Stimulated activated CD4-positive, alpha-beta T cell treated with anti-CD3 and anti-CD28 coated beads, Interleukin-1b, Interleukin-23, amount 100 ng/mL, for 4 hours (primary cell): ENCODE data around the gene CD74.
"Not testable (repeated sequence)": the region's sequence is repeated elsewhere in the genome, so short reads cannot be mapped to it uniquely, and the experiment has no call there.

Experiments
- DNase-seq, 2 donors: peaks; one replicate each; pipeline ENCODE4 v3.0.0-alpha.2; 2020; ENCODE audit warnings: low read depth in 2 of 2

The CD74 gene

GRCh38 chr5:150441813-150442698 lies 29.3 kb upstream of the CD74 start:
- DNase-seq, result no peak

DNA sequence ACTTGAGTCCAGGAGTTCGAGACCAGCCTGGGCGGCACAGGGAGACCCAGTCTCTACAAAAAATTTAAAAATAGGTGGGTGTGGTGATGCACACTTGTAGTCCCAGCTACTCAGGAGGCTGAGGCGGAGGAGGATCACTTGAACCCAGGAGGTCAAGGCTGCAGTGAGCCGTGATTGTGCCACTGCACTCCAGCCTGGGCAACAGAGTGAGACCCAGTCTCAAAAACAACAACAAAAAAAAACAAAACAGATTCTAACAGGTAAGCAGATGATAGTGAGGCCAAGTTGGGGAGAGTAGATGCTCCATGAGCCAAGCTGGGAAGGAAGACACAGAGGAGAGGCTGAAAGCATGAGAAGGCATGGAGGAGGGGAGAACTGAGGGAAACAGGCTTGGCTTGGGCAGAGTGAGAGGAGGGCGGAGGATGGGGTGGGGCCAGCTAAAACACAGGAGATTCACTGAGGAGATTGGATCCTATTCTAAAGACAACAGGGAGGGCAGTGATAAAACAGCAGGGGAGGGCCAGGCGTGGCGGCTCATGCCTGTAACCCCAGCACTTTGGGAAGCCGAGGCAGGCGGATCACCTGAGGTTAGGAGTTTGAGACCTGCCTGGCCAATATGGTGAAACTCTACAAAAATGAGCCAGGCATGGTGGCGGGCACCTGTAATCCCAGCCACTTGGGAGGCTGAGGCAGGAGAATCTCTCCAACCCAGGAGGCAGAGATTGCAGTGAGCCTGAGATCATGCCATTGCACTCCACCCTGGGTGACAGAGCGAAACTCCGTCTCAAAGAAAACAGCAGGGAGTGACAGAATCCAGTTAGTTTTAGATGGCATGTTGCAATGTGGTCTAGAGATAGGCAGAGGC lies 28.5 kb upstream of the CD74 start:
- DNase-seq, result no peak

- no peak for DNase-seq
Observed at GRCh38 chr5:150438873-150439546, 26.3 kb upstream of the CD74 start.

DNA sequence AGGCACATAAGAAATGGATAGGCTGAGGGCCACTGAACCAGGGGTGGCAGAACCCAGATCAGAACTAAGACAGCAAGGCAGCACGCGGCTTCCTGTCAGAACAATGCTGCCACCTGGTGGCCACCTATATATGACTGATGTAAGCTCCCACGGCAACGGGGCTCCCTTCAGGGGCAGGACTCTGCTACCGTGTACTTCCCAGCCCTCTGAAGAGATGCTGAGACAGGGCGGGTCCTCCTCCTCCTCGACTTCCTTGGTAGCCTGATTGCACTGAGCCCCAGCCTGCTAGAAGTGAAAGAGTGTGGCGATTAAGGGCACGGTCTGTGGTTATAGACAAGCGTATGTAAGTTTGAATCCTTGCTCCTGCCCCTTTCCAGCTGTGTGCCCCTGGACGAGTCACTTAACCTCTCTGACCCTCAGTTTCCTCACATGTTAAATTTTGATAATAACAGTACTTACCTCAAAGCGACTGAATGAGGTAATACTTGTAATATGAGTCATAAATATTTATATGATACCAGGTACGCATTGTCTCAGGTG lies 23.5 kb upstream of the CD74 start:
- DNase-seq, result peak; percentile 84 to 92

GRCh38 chr5:150434464-150434863 lies 21.8 kb upstream of the CD74 start:
- DNase-seq, result no peak

- DNase-seq, result no peak
Observed at GRCh38 chr5:150431574-150431973, 18.9 kb upstream of the CD74 start.

- DNase-seq, result no peak
Observed at GRCh38 chr5:150431048-150431447, 18.3 kb upstream of the CD74 start.

GRCh38 chr5:150429410-150429873 lies 16.7 kb upstream of the CD74 start:
- no peak for DNase-seq

DNA sequence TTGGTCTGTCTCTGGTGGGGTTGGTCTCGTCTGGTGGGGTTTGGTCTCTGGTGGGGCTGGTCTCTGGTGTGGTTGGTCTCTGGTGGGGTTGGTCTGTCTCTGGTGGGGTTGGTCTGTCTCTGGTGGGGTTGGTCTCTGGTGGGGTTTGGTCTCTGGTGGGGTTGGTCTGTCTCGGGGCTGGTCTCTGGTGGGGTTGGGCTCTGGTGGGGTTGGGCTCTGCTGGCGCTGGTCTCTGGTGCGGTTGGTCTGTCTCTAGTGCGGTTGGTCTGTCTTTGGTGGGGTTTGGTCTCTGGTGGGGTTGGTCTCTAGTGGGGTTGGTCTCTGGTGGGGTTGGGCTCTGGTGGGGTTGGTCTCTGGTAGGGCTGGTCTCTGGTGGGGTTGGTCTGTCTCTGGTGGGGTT lies 16.3 kb upstream of the CD74 start:
- DNase-seq, result no peak

DNA sequence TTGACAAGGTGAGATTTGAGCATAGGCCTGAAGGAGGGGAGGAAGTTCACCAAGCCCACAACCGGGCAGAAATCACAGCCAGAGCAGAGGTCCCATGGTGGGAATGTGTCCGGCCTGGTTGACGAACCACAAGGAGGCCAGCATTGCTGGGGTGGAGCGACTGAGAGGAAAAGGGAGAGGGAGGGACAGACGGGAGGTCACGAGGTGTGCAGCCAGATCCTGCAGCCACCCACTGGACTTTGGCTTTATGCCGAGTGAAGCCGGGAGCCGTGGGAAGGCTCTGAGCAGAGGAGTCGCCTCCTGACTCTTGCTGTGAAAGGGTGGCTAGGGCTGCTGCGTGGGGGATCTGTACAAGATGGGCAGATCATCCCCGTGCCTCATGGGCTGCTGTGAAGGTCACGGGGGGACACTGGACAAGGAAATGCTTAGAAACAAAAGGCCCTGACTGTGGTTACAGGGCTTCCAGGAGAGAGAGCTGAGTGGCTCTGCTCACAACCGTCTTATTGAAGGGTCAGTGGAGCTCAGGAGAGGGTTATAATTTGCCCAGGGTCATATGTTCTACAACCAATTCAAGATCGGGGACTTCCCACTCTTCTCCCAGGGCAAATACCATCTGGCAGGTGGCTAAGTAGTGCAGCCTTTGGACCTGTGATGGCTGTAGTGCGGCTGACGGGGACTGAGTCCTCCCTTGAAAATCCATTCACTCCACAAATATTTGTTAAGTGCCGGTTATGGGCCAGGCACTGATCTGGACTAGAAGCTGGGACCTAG lies 15.6 kb upstream of the CD74 start:
- no peak for DNase-seq

GRCh38 chr5:150426165-150426564 lies 13.5 kb upstream of the CD74 start:
- DNase-seq, result not testable (repeated sequence)

GRCh38 chr5:150422758-150423157 lies 10.0 kb upstream of the CD74 start:
- no peak for DNase-seq

DNA sequence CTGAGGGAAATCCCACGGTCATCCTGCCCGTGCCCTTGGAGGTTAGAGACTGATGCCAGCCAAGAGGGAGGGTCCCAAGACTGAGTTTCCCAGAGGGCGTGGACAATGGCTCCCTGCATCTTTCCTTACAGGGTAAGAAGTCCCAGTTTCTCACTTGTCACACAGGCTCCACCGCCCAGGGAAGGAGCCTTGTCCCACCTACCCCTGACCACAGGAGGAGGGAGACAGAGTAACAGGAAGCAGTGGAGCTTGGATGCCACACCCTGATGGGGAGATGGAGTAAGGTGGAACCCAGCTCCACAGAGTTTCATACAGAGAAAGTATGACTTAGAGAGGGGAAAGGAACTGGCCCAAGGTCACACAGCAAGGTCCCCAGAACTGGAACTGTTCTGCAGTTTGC lies 9.4 kb upstream of the CD74 start:
- DNase-seq, result no peak

DNA sequence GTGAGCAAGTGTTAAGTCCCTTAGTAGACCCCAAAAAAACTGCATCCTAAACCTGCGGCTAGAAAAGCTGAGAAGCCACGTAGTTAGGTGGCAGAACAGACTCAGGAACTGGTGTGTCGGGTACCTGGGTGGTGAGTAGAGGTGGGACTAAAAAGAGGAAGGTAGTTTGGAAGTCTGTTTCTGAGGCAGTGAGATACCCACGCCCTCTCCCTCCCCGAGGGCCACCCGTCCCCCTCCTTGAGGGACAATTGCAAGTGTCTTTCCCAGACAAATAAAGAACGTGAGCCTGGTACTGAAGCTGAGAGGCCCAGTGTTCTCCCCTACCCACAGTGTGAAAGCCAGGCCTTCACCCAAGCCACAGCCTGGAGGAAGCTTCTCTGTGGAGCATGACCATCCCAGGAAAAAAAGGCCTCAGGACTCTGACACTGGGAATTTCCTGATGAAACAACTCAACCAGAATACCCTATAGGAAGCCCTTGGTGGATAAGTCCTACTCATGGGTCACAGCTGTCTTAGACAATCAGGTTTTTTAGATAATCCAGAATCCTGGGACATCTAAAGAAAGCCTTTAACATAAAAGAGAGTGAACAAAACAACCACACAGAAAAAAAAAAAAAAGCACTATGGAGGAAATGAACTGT lies 7.0 kb upstream of the CD74 start:
- DNase-seq, result no peak

- DNase-seq, result not testable (repeated sequence)
Observed at GRCh38 chr5:150413902-150414790, 1.4 kb upstream of the CD74 start.

DNA sequence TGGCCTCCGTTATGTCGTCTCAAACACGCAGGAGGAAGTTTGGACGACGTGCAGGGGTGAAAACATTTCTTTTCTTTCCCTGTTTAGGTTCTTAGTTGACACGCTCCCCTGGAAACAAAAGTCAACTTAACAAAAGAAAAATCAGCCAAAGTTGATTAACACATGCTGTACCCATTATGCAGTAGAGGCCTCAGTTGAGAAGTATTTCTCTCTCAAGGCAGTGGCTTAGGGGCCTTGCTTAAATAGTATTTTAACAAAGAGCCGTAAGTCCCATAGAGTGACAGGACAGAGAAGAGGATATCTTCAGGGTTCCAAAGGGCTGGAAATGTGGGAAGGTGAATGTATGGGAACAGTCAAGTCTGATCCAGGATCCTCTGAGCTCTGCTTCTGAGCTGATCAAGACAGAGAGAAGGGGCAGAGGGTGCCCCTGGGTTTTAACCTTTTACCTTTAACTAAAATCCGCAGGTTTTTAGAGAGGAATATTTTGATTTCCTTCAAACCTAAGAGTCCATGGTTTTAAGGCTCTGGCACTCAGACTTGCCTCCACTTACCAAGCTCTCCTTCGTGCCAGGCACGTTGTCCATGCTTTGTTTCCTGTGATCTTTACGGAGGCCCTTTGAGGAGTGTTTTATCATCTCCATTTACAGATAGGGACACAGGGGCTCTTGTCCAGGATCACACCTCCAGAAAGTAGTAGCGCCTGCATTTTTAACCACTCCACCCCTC lies 629 bp upstream of the CD74 start:
- no peak for DNase-seq

DNA sequence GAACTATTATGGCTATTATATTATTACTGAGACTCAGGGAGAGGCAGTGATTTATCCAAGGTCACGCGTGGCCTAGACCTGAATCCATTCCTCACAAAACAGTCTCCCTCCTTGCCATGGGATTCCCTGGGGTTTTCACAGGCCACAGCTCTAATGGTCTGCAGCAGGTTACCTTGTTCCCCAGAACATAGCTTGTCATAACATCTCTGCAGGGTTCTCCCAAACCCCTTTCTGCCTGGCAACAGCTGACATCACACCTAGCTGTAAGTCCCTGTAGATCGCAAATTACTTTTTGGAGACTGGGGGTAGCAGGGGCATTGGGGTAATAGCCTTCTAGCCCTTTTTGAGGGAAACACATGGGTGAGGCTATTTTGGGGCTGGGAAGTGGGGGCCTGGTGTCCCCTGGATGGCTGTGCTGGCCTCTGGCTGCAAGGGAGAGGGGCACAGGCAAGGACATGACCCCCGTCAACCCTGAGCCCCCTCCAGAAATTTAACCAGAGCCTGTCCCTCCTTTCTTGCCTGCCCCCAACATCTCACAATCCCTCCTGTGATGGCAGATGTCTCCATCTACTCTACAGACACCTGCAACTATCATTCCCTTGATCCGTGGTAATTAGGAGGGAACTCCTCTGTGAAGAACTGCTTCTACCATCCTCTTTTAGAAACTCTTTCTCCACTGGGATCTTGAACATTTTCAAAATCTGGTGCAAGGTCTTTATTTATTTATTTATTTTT lies 1.3 kb downstream of the CD74 start:
- peak; percentile 42 to 50 for DNase-seq
